Measurements from ENCODE around the gene ELAC2.

Gene ELAC2

GRCh38 chr17:12958786-12959185 lies 59.0 kb downstream of the ELAC2 start:
- Histone ChIP-seq H3K4me1 (ENCODE audit: control insufficient read depth, insufficient read depth, low read length) (no peaks in the 10 kb centered on the region), H3K36me3 (ENCODE audit: control insufficient read depth, insufficient read depth, low read length) (peaks cover 8% of the 10 kb centered on the region), H3K27me3 (ENCODE audit: control insufficient read depth, insufficient read depth, low read length) (no peaks in the 10 kb centered on the region), H3K4me3 (ENCODE audit: low read length) (no peak overlapping the region), H3K9ac (ENCODE audit: low read length) (no peak overlapping the region), H3K27ac (ENCODE audit: low read depth, low read length) (no peak overlapping the region)

- no peak overlapping the region for H3K4me3 ChIP-seq (ENCODE audit: low read length)
- no peak overlapping the region for H3K9ac ChIP-seq (ENCODE audit: low read length)
- no peak overlapping the region for H3K27ac ChIP-seq (ENCODE audit: low read depth, low read length)
- no peaks in the 10 kb centered on the region for H3K4me1 ChIP-seq (ENCODE audit: control insufficient read depth, insufficient read depth, low read length)
- H3K36me3 ChIP-seq (ENCODE audit: control insufficient read depth, insufficient read depth, low read length) = peaks cover 8% of the 10 kb centered on the region
- no peaks in the 10 kb centered on the region for H3K27me3 ChIP-seq (ENCODE audit: control insufficient read depth, insufficient read depth, low read length)
These were observed 62.3 kb downstream of the ELAC2 start for GRCh38 chr17:12955521-12955920.

GRCh38 chr17:12953156-12953555 lies 64.7 kb downstream of the ELAC2 start:
- Histone ChIP-seq H3K27me3 (ENCODE audit: control insufficient read depth, insufficient read depth, low read length) (no peaks in the 10 kb centered on the region), H3K9ac (ENCODE audit: low read length) (no peak overlapping the region), H3K4me1 (ENCODE audit: control insufficient read depth, insufficient read depth, low read length) (no peaks in the 10 kb centered on the region), H3K27ac (ENCODE audit: low read depth, low read length) (no peak overlapping the region), H3K36me3 (ENCODE audit: control insufficient read depth, insufficient read depth, low read length) (peaks cover 13% of the 10 kb centered on the region), H3K4me3 (ENCODE audit: low read length) (no peak overlapping the region)

- H3K27ac ChIP-seq (ENCODE audit: low read depth, low read length) = no peak overlapping the region
- H3K9ac ChIP-seq (ENCODE audit: low read length) = no peak overlapping the region
- no peak overlapping the region for H3K4me3 ChIP-seq (ENCODE audit: low read length)
- H3K4me1 ChIP-seq (ENCODE audit: control insufficient read depth, insufficient read depth, low read length) = no peaks in the 10 kb centered on the region
- no peaks in the 10 kb centered on the region for H3K27me3 ChIP-seq (ENCODE audit: control insufficient read depth, insufficient read depth, low read length)
- H3K36me3 ChIP-seq (ENCODE audit: control insufficient read depth, insufficient read depth, low read length) = peaks cover 13% of the 10 kb centered on the region
These were observed 65.8 kb downstream of the ELAC2 start for GRCh38 chr17:12952012-12952411.

GRCh38 chr17:12947047-12947446 lies 70.8 kb downstream of the ELAC2 start:
- Histone ChIP-seq H3K27ac (ENCODE audit: low read depth, low read length) (no peak overlapping the region), H3K4me1 (ENCODE audit: control insufficient read depth, insufficient read depth, low read length) (no peaks in the 10 kb centered on the region), H3K27me3 (ENCODE audit: control insufficient read depth, insufficient read depth, low read length) (no peaks in the 10 kb centered on the region), H3K4me3 (ENCODE audit: low read length) (no peak overlapping the region), H3K9ac (ENCODE audit: low read length) (no peak overlapping the region), H3K36me3 (ENCODE audit: control insufficient read depth, insufficient read depth, low read length) (peaks cover 4% of the 10 kb centered on the region)
